ENCODE results near the gene USP22. TPM values are rescaled to one million over a fixed set of nuclear protein-coding genes. Genes with fewer than 3 reads are reported as not detected.

Gene USP22
- polyA plus RNA-seq, 1 donor: 103 TPM

- Histone ChIP-seq H3K27me3 (ENCODE audit: control insufficient read depth, insufficient read depth, low read length) (no peaks in the 10 kb centered on the region), H3K36me3 (ENCODE audit: control insufficient read depth, insufficient read depth, low read length) (peaks cover 15% of the 10 kb centered on the region), H3K4me3 (ENCODE audit: low read length) (no peak overlapping the region), H3K4me1 (ENCODE audit: control insufficient read depth, insufficient read depth, low read length) (no peaks in the 10 kb centered on the region), H3K27ac (ENCODE audit: low read length) (no peak overlapping the region), H3K9me3 (ENCODE audit: control insufficient read depth, low read depth, low read length) (peaks cover 5% of the 10 kb centered on the region)
- DNase-seq: no peak
- no CpG with 5 or more reads among the region's 12 CpGs for WGBS (ENCODE audit: insufficient coverage, low lambda C conversion rate)
These were observed 46.7 kb downstream of the USP22 start for GRCh38 chr17:20995873-20996723.

- Histone ChIP-seq H3K9me3 (ENCODE audit: control insufficient read depth, low read depth, low read length) (peaks cover 5% of the 10 kb centered on the region), H3K27me3 (ENCODE audit: control insufficient read depth, insufficient read depth, low read length) (no peaks in the 10 kb centered on the region), H3K4me3 (ENCODE audit: low read length) (no peak overlapping the region), H3K27ac (ENCODE audit: low read length) (no peak overlapping the region), H3K4me1 (ENCODE audit: control insufficient read depth, insufficient read depth, low read length) (no peaks in the 10 kb centered on the region), H3K36me3 (ENCODE audit: control insufficient read depth, insufficient read depth, low read length) (peaks cover 7% of the 10 kb centered on the region)
- WGBS (ENCODE audit: insufficient coverage, low lambda C conversion rate): no CpG with 5 or more reads among the region's 15 CpGs
- DNase-seq: no peak
These were observed 47.5 kb downstream of the USP22 start for GRCh38 chr17:20995164-20995872.

GRCh38 chr17:20994779-20995149 lies 48.0 kb downstream of the USP22 start:
- H3K4me1 ChIP-seq (ENCODE audit: control insufficient read depth, insufficient read depth, low read length): no peaks in the 10 kb centered on the region

GRCh38 chr17:20993863-20994778 lies 48.7 kb downstream of the USP22 start:
- no peak for DNase-seq
- no peak overlapping the region for H3K27ac ChIP-seq (ENCODE audit: low read length)
- no peaks in the 10 kb centered on the region for H3K27me3 ChIP-seq (ENCODE audit: control insufficient read depth, insufficient read depth, low read length)
- H3K4me1 ChIP-seq (ENCODE audit: control insufficient read depth, insufficient read depth, low read length): no peaks in the 10 kb centered on the region
- peaks cover 5% of the 10 kb centered on the region for H3K9me3 ChIP-seq (ENCODE audit: control insufficient read depth, low read depth, low read length)
- H3K36me3 ChIP-seq (ENCODE audit: control insufficient read depth, insufficient read depth, low read length): no peaks in the 10 kb centered on the region
- no CpG with 5 or more reads among the region's 18 CpGs for WGBS (ENCODE audit: insufficient coverage, low lambda C conversion rate)
- no peak overlapping the region for H3K4me3 ChIP-seq (ENCODE audit: low read length)

More at GRCh38 chr17:20994779-20995149, 48.0 kb downstream of the USP22 start:
- no peak for DNase-seq
- Histone ChIP-seq H3K36me3 (ENCODE audit: control insufficient read depth, insufficient read depth, low read length) (peaks cover 1% of the 10 kb centered on the region), H3K27ac (ENCODE audit: low read length) (no peak overlapping the region), H3K4me3 (ENCODE audit: low read length) (no peak overlapping the region), H3K27me3 (ENCODE audit: control insufficient read depth, insufficient read depth, low read length) (no peaks in the 10 kb centered on the region), H3K9me3 (ENCODE audit: control insufficient read depth, low read depth, low read length) (peaks cover 5% of the 10 kb centered on the region)
- no CpG with 5 or more reads among the region's 6 CpGs for WGBS (ENCODE audit: insufficient coverage, low lambda C conversion rate)

- Histone ChIP-seq H3K27me3 (ENCODE audit: control insufficient read depth, insufficient read depth, low read length) (no peaks in the 10 kb centered on the region), H3K36me3 (ENCODE audit: control insufficient read depth, insufficient read depth, low read length) (no peaks in the 10 kb centered on the region), H3K9me3 (ENCODE audit: control insufficient read depth, low read depth, low read length) (peaks cover 5% of the 10 kb centered on the region), H3K4me1 (ENCODE audit: control insufficient read depth, insufficient read depth, low read length) (no peaks in the 10 kb centered on the region), H3K27ac (ENCODE audit: low read length) (no peak overlapping the region), H3K4me3 (ENCODE audit: low read length) (no peak overlapping the region)
- peak; percentile 50 to 59 for DNase-seq
- WGBS (ENCODE audit: insufficient coverage, low lambda C conversion rate): 20% methylated on average over 1 of the region's 17 CpGs
These were observed 49.6 kb downstream of the USP22 start for GRCh38 chr17:20992987-20993862.

GRCh38 chr17:20992416-20992815 lies 50.4 kb downstream of the USP22 start:
- DNase-seq: no peak
- Histone ChIP-seq H3K27me3 (ENCODE audit: control insufficient read depth, insufficient read depth, low read length) (no peaks in the 10 kb centered on the region), H3K4me1 (ENCODE audit: control insufficient read depth, insufficient read depth, low read length) (no peaks in the 10 kb centered on the region), H3K4me3 (ENCODE audit: low read length) (no peak overlapping the region), H3K36me3 (ENCODE audit: control insufficient read depth, insufficient read depth, low read length) (no peaks in the 10 kb centered on the region), H3K9me3 (ENCODE audit: control insufficient read depth, low read depth, low read length) (peaks cover 5% of the 10 kb centered on the region), H3K27ac (ENCODE audit: low read length) (no peak overlapping the region)
- WGBS (ENCODE audit: insufficient coverage, low lambda C conversion rate): no CpG with 5 or more reads among the region's 12 CpGs

GRCh38 chr17:20991276-20992037 lies 51.4 kb downstream of the USP22 start:
- WGBS (ENCODE audit: insufficient coverage, low lambda C conversion rate): no CpG with 5 or more reads among the region's 17 CpGs
- H3K27me3 ChIP-seq (ENCODE audit: control insufficient read depth, insufficient read depth, low read length): no peaks in the 10 kb centered on the region

GRCh38 chr17:20989991-20990855 lies 52.6 kb downstream of the USP22 start:
- no CpG with 5 or more reads among the region's 6 CpGs for WGBS (ENCODE audit: insufficient coverage, low lambda C conversion rate)
- no peaks in the 10 kb centered on the region for H3K4me1 ChIP-seq (ENCODE audit: control insufficient read depth, insufficient read depth, low read length)

More at GRCh38 chr17:20991276-20992037, 51.4 kb downstream of the USP22 start:
- H3K4me3 ChIP-seq (ENCODE audit: low read length): no peak overlapping the region
- H3K9me3 ChIP-seq (ENCODE audit: control insufficient read depth, low read depth, low read length): peaks cover 5% of the 10 kb centered on the region
- no peaks in the 10 kb centered on the region for H3K36me3 ChIP-seq (ENCODE audit: control insufficient read depth, insufficient read depth, low read length)
- no peak for DNase-seq
- no peaks in the 10 kb centered on the region for H3K4me1 ChIP-seq (ENCODE audit: control insufficient read depth, insufficient read depth, low read length)
- H3K27ac ChIP-seq (ENCODE audit: low read length): no peak overlapping the region

More at GRCh38 chr17:20989991-20990855, 52.6 kb downstream of the USP22 start:
- DNase-seq: no peak
- H3K9me3 ChIP-seq (ENCODE audit: control insufficient read depth, low read depth, low read length): peaks cover 5% of the 10 kb centered on the region
- no peaks in the 10 kb centered on the region for H3K36me3 ChIP-seq (ENCODE audit: control insufficient read depth, insufficient read depth, low read length)
- no peak overlapping the region for H3K4me3 ChIP-seq (ENCODE audit: low read length)
- no peaks in the 10 kb centered on the region for H3K27me3 ChIP-seq (ENCODE audit: control insufficient read depth, insufficient read depth, low read length)
- H3K27ac ChIP-seq (ENCODE audit: low read length): no peak overlapping the region
